Measurements from ENCODE around the gene SLC22A31.

Gene SLC22A31

DNA sequence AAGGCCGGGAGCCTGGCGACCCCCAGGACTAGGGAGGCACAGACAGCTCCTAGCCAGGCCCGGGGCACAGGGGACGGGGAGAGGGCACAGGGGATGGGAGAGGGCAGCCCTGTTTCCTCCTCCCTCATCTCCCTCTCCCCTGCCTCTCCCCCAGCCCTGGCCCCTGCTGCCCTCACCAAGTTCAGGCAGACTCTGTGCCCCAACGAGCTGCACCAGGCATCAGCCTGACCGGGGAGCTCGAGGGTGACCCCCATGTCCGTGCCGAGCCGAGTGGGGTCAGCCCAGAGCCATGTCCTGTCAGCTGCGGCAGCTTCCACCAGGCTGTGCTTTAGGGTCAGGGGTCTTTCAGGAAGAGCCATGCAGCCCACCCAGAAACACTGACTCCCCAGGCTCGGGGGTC is 22.8 kb downstream of the SLC22A31 start:
- TF ChIP-seq, protein P1, sequence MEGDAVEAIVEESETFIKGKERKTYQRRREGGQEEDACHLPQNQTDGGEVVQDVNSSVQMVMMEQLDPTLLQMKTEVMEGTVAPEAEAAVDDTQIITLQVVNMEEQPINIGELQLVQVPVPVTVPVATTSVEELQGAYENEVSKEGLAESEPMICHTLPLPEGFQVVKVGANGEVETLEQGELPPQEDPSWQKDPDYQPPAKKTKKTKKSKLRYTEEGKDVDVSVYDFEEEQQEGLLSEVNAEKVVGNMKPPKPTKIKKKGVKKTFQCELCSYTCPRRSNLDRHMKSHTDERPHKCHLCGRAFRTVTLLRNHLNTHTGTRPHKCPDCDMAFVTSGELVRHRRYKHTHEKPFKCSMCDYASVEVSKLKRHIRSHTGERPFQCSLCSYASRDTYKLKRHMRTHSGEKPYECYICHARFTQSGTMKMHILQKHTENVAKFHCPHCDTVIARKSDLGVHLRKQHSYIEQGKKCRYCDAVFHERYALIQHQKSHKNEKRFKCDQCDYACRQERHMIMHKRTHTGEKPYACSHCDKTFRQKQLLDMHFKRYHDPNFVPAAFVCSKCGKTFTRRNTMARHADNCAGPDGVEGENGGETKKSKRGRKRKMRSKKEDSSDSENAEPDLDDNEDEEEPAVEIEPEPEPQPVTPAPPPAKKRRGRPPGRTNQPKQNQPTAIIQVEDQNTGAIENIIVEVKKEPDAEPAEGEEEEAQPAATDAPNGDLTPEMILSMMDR (IDR thresholded peaks at IDR 0.05; ENCODE audit: low read length), result no peak
- TF ChIP-seq EZH2 (IDR thresholded peaks at IDR 0.05; ENCODE audit: borderline replicate concordance, low read length), result no peak
- no peaks in the 10 kb centered on the region for H3K36me3 ChIP-seq (ENCODE audit: insufficient read depth, low read length)
- H3F3A ChIP-seq (ENCODE audit: insufficient read depth, low read length), result no peaks in the 10 kb centered on the region
- no peaks in the 10 kb centered on the region for H3K9me2 ChIP-seq (ENCODE audit: low read depth, low read length)
- H2AFZ ChIP-seq (ENCODE audit: low read length), result no peak overlapping the region
- no peaks in the 10 kb centered on the region; the same call in 1 of the 2 replicates for H3K27me3 ChIP-seq (ENCODE audit: insufficient read depth, low read length)
- H3K9ac ChIP-seq (ENCODE audit: low read length), result no peak overlapping the region
- H3K79me2 ChIP-seq (ENCODE audit: insufficient read depth, low read length), result no peaks in the 10 kb centered on the region
- H3K4me1 ChIP-seq (ENCODE audit: insufficient read depth, low read length, severe bottlenecking), result no peaks in the 10 kb centered on the region
- H3K4me3 ChIP-seq (ENCODE audit: low read depth, low read length, poor library complexity, severe bottlenecking), result no peak overlapping the region
- H3K27ac ChIP-seq (ENCODE audit: low read depth, low read length, poor library complexity, severe bottlenecking), result no peak overlapping the region
- H4K20me1 ChIP-seq (ENCODE audit: insufficient read depth, low read length), result no peaks in the 10 kb centered on the region
- no peaks in the 10 kb centered on the region for H3K9me3 ChIP-seq (ENCODE audit: low read length)
- no peak overlapping the region for H3K4me2 ChIP-seq (ENCODE audit: low read length)

DNA sequence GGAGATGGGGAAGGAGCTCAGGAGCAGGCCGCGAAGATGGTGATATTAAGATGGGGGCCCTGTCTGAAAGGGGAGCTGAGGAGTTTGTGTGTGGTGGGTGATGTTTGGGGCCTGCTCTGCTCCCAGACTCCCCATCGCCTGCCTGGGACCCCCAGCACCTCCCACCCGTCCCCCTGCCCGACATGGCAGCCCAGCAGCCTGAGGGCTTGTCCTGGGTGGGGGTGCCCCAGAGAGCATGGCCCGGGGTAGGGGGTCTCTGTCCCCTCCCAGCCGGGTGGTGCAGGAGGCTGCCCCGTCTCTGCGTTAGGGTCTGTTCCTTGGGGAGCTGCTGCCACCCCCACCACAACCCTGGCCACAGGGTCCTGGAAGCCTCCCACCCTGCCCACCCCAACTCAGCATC is 23.6 kb downstream of the SLC22A31 start:
- no peak for TF ChIP-seq EZH2 (IDR thresholded peaks at IDR 0.05; ENCODE audit: borderline replicate concordance, low read length)
- TF ChIP-seq, protein P1 (IDR thresholded peaks at IDR 0.05; ENCODE audit: low read length), result no peak
- H3K4me2 ChIP-seq (ENCODE audit: low read length), result no peak overlapping the region

DNA sequence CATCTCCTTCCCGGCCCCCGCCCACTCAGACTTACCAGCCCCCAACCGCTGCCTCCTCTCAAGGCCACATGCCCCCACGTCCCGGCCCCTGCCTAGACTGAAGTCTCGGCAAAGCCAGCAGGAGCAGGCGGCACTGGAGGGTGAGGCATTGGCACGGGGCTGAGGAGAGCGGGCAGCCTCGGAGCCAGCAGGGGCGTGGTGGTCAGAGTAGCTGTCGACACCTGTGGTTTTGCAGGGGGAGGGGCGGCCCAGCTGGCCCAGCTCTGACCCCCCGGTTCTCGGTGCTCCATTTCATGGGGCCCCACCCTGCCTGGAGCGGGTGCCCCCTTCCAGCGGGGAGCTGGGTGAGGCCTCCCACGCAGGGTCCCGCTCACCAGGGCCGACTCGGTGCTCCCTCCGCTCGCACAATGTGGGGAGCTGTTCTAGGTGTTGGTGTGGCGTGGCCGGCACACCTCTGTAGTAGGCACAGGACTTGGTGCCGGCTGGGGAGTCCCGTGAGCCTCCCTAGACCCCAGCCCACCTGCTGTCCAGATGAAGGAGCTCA is 24.1 kb downstream of the SLC22A31 start:
- TF ChIP-seq, protein P1 (IDR thresholded peaks at IDR 0.05; ENCODE audit: low read length), result no peak
- TF ChIP-seq EZH2 (IDR thresholded peaks at IDR 0.05; ENCODE audit: borderline replicate concordance, low read length), result no peak
- H3K9ac ChIP-seq (ENCODE audit: low read length), result no peak overlapping the region
- H3K4me3 ChIP-seq (ENCODE audit: low read depth, low read length, poor library complexity, severe bottlenecking), result no peak overlapping the region
- no peak overlapping the region for H3K27ac ChIP-seq (ENCODE audit: low read depth, low read length, poor library complexity, severe bottlenecking)
- no peaks in the 10 kb centered on the region; the same call in 1 of the 2 replicates for H3K27me3 ChIP-seq (ENCODE audit: insufficient read depth, low read length)
- H3K36me3 ChIP-seq (ENCODE audit: insufficient read depth, low read length), result no peaks in the 10 kb centered on the region
- H3K79me2 ChIP-seq (ENCODE audit: insufficient read depth, low read length), result no peaks in the 10 kb centered on the region
- H4K20me1 ChIP-seq (ENCODE audit: insufficient read depth, low read length), result no peaks in the 10 kb centered on the region
- no peaks in the 10 kb centered on the region for H3F3A ChIP-seq (ENCODE audit: insufficient read depth, low read length)
- H2AFZ ChIP-seq (ENCODE audit: low read length), result no peak overlapping the region
- H3K4me2 ChIP-seq (ENCODE audit: low read length), result no peak overlapping the region
- H3K4me1 ChIP-seq (ENCODE audit: insufficient read depth, low read length, severe bottlenecking), result peaks cover 4% of the 10 kb centered on the region
- no peaks in the 10 kb centered on the region for H3K9me2 ChIP-seq (ENCODE audit: low read depth, low read length)
- no peaks in the 10 kb centered on the region for H3K9me3 ChIP-seq (ENCODE audit: low read length)

More for the DNA sequence above, 23.6 kb downstream of the SLC22A31 start:
- no peaks in the 10 kb centered on the region for H3F3A ChIP-seq (ENCODE audit: insufficient read depth, low read length)
- no peaks in the 10 kb centered on the region for H4K20me1 ChIP-seq (ENCODE audit: insufficient read depth, low read length)
- no peak overlapping the region for H3K9ac ChIP-seq (ENCODE audit: low read length)
- H3K27me3 ChIP-seq (ENCODE audit: insufficient read depth, low read length), result no peaks in the 10 kb centered on the region; the same call in 1 of the 2 replicates
- no peaks in the 10 kb centered on the region for H3K9me2 ChIP-seq (ENCODE audit: low read depth, low read length)
- H3K4me1 ChIP-seq (ENCODE audit: insufficient read depth, low read length, severe bottlenecking), result peaks cover 3% of the 10 kb centered on the region
- H3K36me3 ChIP-seq (ENCODE audit: insufficient read depth, low read length), result no peaks in the 10 kb centered on the region
- no peaks in the 10 kb centered on the region for H3K9me3 ChIP-seq (ENCODE audit: low read length)
- no peak overlapping the region for H2AFZ ChIP-seq (ENCODE audit: low read length)
- H3K79me2 ChIP-seq (ENCODE audit: insufficient read depth, low read length), result no peaks in the 10 kb centered on the region
- no peak overlapping the region for H3K4me3 ChIP-seq (ENCODE audit: low read depth, low read length, poor library complexity, severe bottlenecking)
- H3K27ac ChIP-seq (ENCODE audit: low read depth, low read length, poor library complexity, severe bottlenecking), result no peak overlapping the region

All from OCI-LY1 (cell line).